K562 (cell line): ENCODE data around the gene VWF. TPM values are rescaled to one million over a fixed set of nuclear protein-coding genes. Genes with fewer than 3 reads are reported as not detected.

Source experiments
- ATAC-seq: fragments of 200-7000 bp; cut with Tn5 transposase; 3 replicates; pipeline ENCODE4 v1.9.1; 2020; ENCODE audit warnings: moderate library complexity
- BruUV-seq: library from RNA; stranded (reverse); fragments of 400-500 nt; replicated peaks from 2 replicates; lab custom pipeline; 2021; lab: Mats Ljungman, UMichigan
- CTCF ChIA-PET: fragments of 300-600 bp; formaldehyde crosslinking; extraction: SDS; loops from one replicate; lab custom pipeline; 2021; ENCODE audit warnings: low intra/inter-chr PET ratio; lab: Yijun Ruan, JAX
- POLR2A ChIA-PET: fragments of 300-600, 350-650 bp; sonication (Branson Sonifier 250); formaldehyde crosslinking; extraction: SDS; loops from one replicate; lab custom pipeline; 2021; ENCODE audit warnings: antibody characterized with exemption, inconsistent platforms; lab: Yijun Ruan, JAX
- DNase-seq, 4 experiments: peaks; one replicate each; pipeline versions ENCODE4 v3.0.0 to v3.0.0-alpha.2; 2011 to 2018; ENCODE audit warnings: low spot score in 3 of 4, mixed read lengths in 3 of 4; ENCODE audit errors: extremely low read depth in 1 of 4
- FAIRE-seq: peaks from 2 replicates; lab custom pipeline; 2011; peaks lifted over from hg19 to GRCh38; lab: Jason Lieb, UNC
- H2AFZ ChIP-seq: 2 replicates; pipeline ENCODE4 v1.6.0; 2011; ENCODE audit warnings: low read depth, low read length, control low read depth, inconsistent platforms
- H3K27ac ChIP-seq: fragments of 200-600 bp; 3 replicates; pipeline ENCODE4 v1.8.0; 2011; ENCODE audit warnings: low read depth, mild to moderate bottlenecking, control low read depth, inconsistent platforms, low read length, moderate library complexity, mixed read lengths; ENCODE audit errors: extremely low read depth
- H3K27me3 ChIP-seq, 2 experiments: fragments of 300-600 bp in 1 of 2; 2 replicates in 1 of 2; 3 replicates in 1 of 2; pipeline versions ENCODE4 v1.6.0 to v1.8.0; 2011; ENCODE audit warnings: inconsistent platforms in 2 of 2, low read length in 2 of 2, mild to moderate bottlenecking in 1 of 2, mixed read lengths in 1 of 2, moderate library complexity in 1 of 2; ENCODE audit not compliant: control insufficient read depth in 2 of 2, insufficient read depth in 2 of 2
- H3K36me3 ChIP-seq: fragments of 300-600 bp; 3 replicates; pipeline ENCODE4 v1.8.0; 2011; ENCODE audit warnings: mild to moderate bottlenecking, low read length, inconsistent platforms; ENCODE audit not compliant: control insufficient read depth, insufficient read depth
- H3K4me1 ChIP-seq, 2 experiments: fragments of 200-600 bp in 1 of 2; replicated peaks in 1 of 2; 2 replicates in 1 of 2; 3 replicates in 1 of 2; pipeline versions ENCODE4 v1.5.1 to v1.8.0; 2011; ENCODE audit warnings: inconsistent platforms in 2 of 2, low read length in 2 of 2, mild to moderate bottlenecking in 1 of 2, mixed read lengths in 1 of 2, moderate library complexity in 1 of 2; ENCODE audit not compliant: control insufficient read depth in 2 of 2, insufficient read depth in 2 of 2
- H3K4me2 ChIP-seq: 2 replicates; pipeline ENCODE4 v1.6.1; 2011; ENCODE audit warnings: low read length, control low read depth, inconsistent platforms, mixed read lengths; ENCODE audit not compliant: insufficient read depth
- H3K4me3 ChIP-seq: fragments of 200-600 bp; sonication (generic), shearing (Covaris generic); 2 replicates; pipeline ENCODE4 v1.5.1; 2016; ENCODE audit warnings: control low read depth, inconsistent platforms
- H3K79me2 ChIP-seq: fragments of 200-600 bp; 3 replicates; pipeline ENCODE4 v1.8.0; 2011; ENCODE audit warnings: low read length, inconsistent platforms; ENCODE audit not compliant: control insufficient read depth, insufficient read depth
- H3K9ac ChIP-seq, 2 experiments: 2 replicates each; pipeline versions ENCODE4 v1.6.0 to v1.6.1; 2011; ENCODE audit warnings: low read depth in 2 of 2, low read length in 2 of 2, control low read depth in 1 of 2, inconsistent platforms in 1 of 2, mild to moderate bottlenecking in 1 of 2, mixed read lengths in 1 of 2; ENCODE audit not compliant: insufficient read depth in 1 of 2
- H3K9me1 ChIP-seq: one replicate; pipeline ENCODE4 v1.6.0; 2011; ENCODE audit warnings: inconsistent platforms, mild to moderate bottlenecking, low read length, moderate library complexity; ENCODE audit not compliant: control insufficient read depth, insufficient read depth
- H3K9me3 ChIP-seq: replicated peaks from 2 replicates; pipeline ENCODE4 v1.5.1; 2011; ENCODE audit warnings: low read depth, low read length, inconsistent platforms; ENCODE audit not compliant: control insufficient read depth, insufficient read depth
- H4K20me1 ChIP-seq: replicated peaks from 2 replicates; pipeline ENCODE4 v1.6.1; 2011; ENCODE audit warnings: low read length, inconsistent platforms, mixed read lengths; ENCODE audit not compliant: control insufficient read depth, insufficient read depth
- ELK3 ChIP-seq: fragments of 450-650 bp; formaldehyde crosslinking; IDR thresholded peaks from 2 replicates; pipeline ENCODE4 v1.4.0; 2020; ENCODE audit warnings: mild to moderate bottlenecking
- MEIS2 ChIP-seq: fragments of 450-650 bp; IDR thresholded peaks from 2 replicates; pipeline ENCODE4 v1.6.1; 2014; ENCODE audit warnings: mild to moderate bottlenecking; ENCODE audit not compliant: partially characterized antibody
- PTBP1 ChIP-seq: fragments of 200-400 bp; formaldehyde crosslinking; IDR thresholded peaks from 2 replicates; pipeline ENCODE4 v1.6.1; 2017; ENCODE audit warnings: low read depth, low read length
- RBM14 ChIP-seq: fragments of 200-400 bp; formaldehyde crosslinking; IDR thresholded peaks from 2 replicates; pipeline ENCODE4 v1.6.1; 2018; ENCODE audit warnings: low read depth, mild to moderate bottlenecking, low read length, moderate library complexity, borderline replicate concordance; ENCODE audit not compliant: insufficient read depth
- TCFL5 ChIP-seq: fragments of 250-450 bp; sonication (Bioruptor Pico); conservative IDR thresholded peaks from 2 replicates; pipeline ENCODE4 v1.6.1; 2021; ENCODE audit warnings: mild to moderate bottlenecking, moderate library complexity, matching md5 sums
- ZBTB1 ChIP-seq: sonication (generic); formaldehyde crosslinking; IDR thresholded peaks from 2 replicates; pipeline ENCODE4 v1.8.1; 2023; ENCODE audit warnings: missing genetic modification reagents, low read depth, mild to moderate bottlenecking, borderline replicate concordance
- WGBS: fragments of 100-300 bp; shearing (Covaris generic); methylation state at CpG from one replicate; pipeline ENCODE4 v1.1.6; 2016; ENCODE audit warnings: low coverage, mixed read lengths; ENCODE audit not compliant: insufficient coverage; ENCODE audit errors: missing lambda C conversion rate; 5-methylcytosine and 5-hydroxymethylcytosine counted together
- in situ Hi-C: fragments of 300-500 bp; cut with MboI; formaldehyde crosslinking; loops from 4 replicates; pipeline ENCODE4 v1.15.0; 2018; ENCODE audit warnings: inconsistent platforms, mixed read lengths
- intact Hi-C: fragments of 100-400 bp; cut with micrococcal nuclease; formaldehyde crosslinking; loops from 2 replicates; pipeline ENCODE4 v1.14.2; 2022
- polyA plus RNA-seq, 8 experiments: library from polyadenylated mRNA; depleted of rRNA in 4 of 8; stranded (reverse) in 5 of 8; unstranded in 3 of 8; fragments of >200 nt; fragmentation: Nextera tagmentation in 2 of 8; fragmentation: Illumina TruSeq in 1 of 8; extraction: Ambion mirVana in 2 of 8; extraction: Trizol in 1 of 8; gene quantifications; 2 replicates each; pipeline versions ENCODE4 v1.2.1 to v1.2.3, GENCODE V29; 2011 to 2014; ENCODE audit warnings: inconsistent platforms in 1 of 8, missing spikeins in 1 of 8
- total RNA-seq, 7 experiments: library from RNA; depleted of rRNA in 6 of 7; stranded (reverse); fragments of >200 nt in 6 of 7; fragmentation: Illumina TruSeq in 2 of 7; extraction: Trizol in 2 of 7; gene quantifications; 2 replicates each; pipeline versions ENCODE4 v1.2.1 to v1.2.3, GENCODE V29; 2011 to 2021; ENCODE audit warnings: low replicate concordance in 1 of 7

The VWF gene
- total and polyA plus RNA-seq, 9 of the 15 experiments (the other 6 are each of a cell fraction or from before 2014, with no cell fraction given) = 0.53 TPM; not detected in 8

GRCh38 chr12:5901416-5901815 lies 223.1 kb downstream of the VWF start:
- no peak for FAIRE-seq
- POLR2A ChIA-PET = no interaction called here

GRCh38 chr12:5900533-5901205 lies 223.8 kb downstream of the VWF start:
- WGBS = under 1% methylated on average over 10 of the region's 15 CpGs
- no peak overlapping the region for H2AFZ ChIP-seq
- no peaks in the 10 kb centered on the region for H3K4me1 ChIP-seq
- no peaks in the 10 kb centered on the region for H3K79me2 ChIP-seq
- H3K9me3 ChIP-seq = no peaks in the 10 kb centered on the region
- ChIA-PET POLR2A (no interaction called here), CTCF (no interaction called here)
- no peak for FAIRE-seq
- DNase-seq = no peak
- no peak overlapping the region for H3K27ac ChIP-seq
- H3K4me2 ChIP-seq = no peak overlapping the region
- no peaks in the 10 kb centered on the region for H3K9me1 ChIP-seq
- no peaks in the 10 kb centered on the region for H3K36me3 ChIP-seq
- BruUV-seq = no TSS peak
- TF ChIP-seq PTBP1 = no peak
- TF ChIP-seq TCFL5 (CRISPR knock-in tag) = no peak
- TF ChIP-seq ELK3 = no peak
- TF ChIP-seq ZBTB1 (CRISPR knock-in tag) = no peak
- no peak overlapping the region for H3K9ac ChIP-seq
- in situ Hi-C loops (no loop called here), intact Hi-C loops (no loop called here)
- H3K27me3 ChIP-seq = no peaks in the 10 kb centered on the region; a peak in 1 of 5 replicates
- ATAC-seq = no peak
- no peak overlapping the region for H3K4me3 ChIP-seq
- H4K20me1 ChIP-seq = no peaks in the 10 kb centered on the region

More at GRCh38 chr12:5901416-5901815, 223.1 kb downstream of the VWF start:
- Histone ChIP-seq H3K36me3 (no peaks in the 10 kb centered on the region), H2AFZ (no peak overlapping the region), H3K4me3 (no peak overlapping the region), H3K9me1 (no peaks in the 10 kb centered on the region), H3K9ac (no peak overlapping the region), H3K27ac (no peak overlapping the region), H3K27me3 (no peaks in the 10 kb centered on the region; a peak in 1 of 5 replicates), H3K79me2 (no peaks in the 10 kb centered on the region)
- no peak for DNase-seq
- intact Hi-C loops = no loop called here
- in situ Hi-C loops = no loop called here
- 0% methylated on average over 6 of the region's 6 CpGs for WGBS
- no peak for ATAC-seq
- no TSS peak for BruUV-seq
- TF ChIP-seq RBM14 = no peak
- no peak for TF ChIP-seq MEIS2
- TF ChIP-seq, all 486 proteins: peak for 0
- Histone ChIP-seq H3K4me2 (no peak overlapping the region), H3K9me3 (no peaks in the 10 kb centered on the region), H3K4me1 (no peaks in the 10 kb centered on the region), H4K20me1 (no peaks in the 10 kb centered on the region)
- CTCF ChIA-PET = no interaction called here
